Panc1 (cell line): ENCODE results near the gene EML6. TPM values are rescaled to one million over a fixed set of nuclear protein-coding genes. Genes with fewer than 3 reads are reported as not detected.

Source experiments
- ATAC-seq: fragments of 200-7000 bp; cut with Tn5 transposase; 2 replicates; pipeline ENCODE4 v1.9.1; 2020; ENCODE audit warnings: mild to moderate bottlenecking, moderate library complexity
- BruUV-seq: library from RNA; stranded (reverse); fragments of 400-500 nt; replicated peaks from 2 replicates; lab custom pipeline; 2021; lab: Mats Ljungman, UMichigan
- CTCF ChIA-PET: fragments of 300-600 bp; sonication (Branson Sonifier 250); formaldehyde crosslinking; loops from one replicate; lab custom pipeline; 2022; ENCODE audit warnings: antibody characterized with exemption; lab: Charles Lee
- POLR2A ChIA-PET: fragments of 300-600 bp; sonication (Branson Sonifier 250); formaldehyde crosslinking; loops from one replicate; lab custom pipeline; 2022; ENCODE audit warnings: antibody characterized with exemption; lab: Charles Lee
- DNase-seq: peaks from one replicate; pipeline ENCODE4 v3.0.0-alpha.2; 2010; ENCODE audit warnings: low read depth, low spot score
- H3K27ac ChIP-seq: 2 replicates; pipeline ENCODE4 v1.5.1; 2011; ENCODE audit warnings: mild to moderate bottlenecking, low read length, inconsistent platforms
- H3K27me3 ChIP-seq: fragments of 200-500 bp; sonication (Bioruptor generic); 2 replicates; pipeline ENCODE4 v1.6.0; 2014; ENCODE audit warnings: low read length, inconsistent platforms; ENCODE audit not compliant: control insufficient read depth, insufficient read depth
- H3K36me3 ChIP-seq: fragments of 200-500 bp; sonication (Bioruptor generic); 2 replicates; pipeline ENCODE4 v1.5.1; 2014; ENCODE audit warnings: inconsistent platforms, mild to moderate bottlenecking, low read length, moderate library complexity; ENCODE audit not compliant: control insufficient read depth, insufficient read depth
- H3K4me1 ChIP-seq: 2 replicates; pipeline ENCODE4 v1.5.1; 2011; ENCODE audit warnings: inconsistent platforms, mild to moderate bottlenecking, low read length, moderate library complexity; ENCODE audit not compliant: control insufficient read depth, insufficient read depth
- H3K4me3 ChIP-seq, 2 experiments: 2 replicates each; pipeline ENCODE4 v1.5.1; 2011 to 2012; ENCODE audit warnings: low read depth in 2 of 2, low read length in 2 of 2, mild to moderate bottlenecking in 2 of 2, inconsistent platforms in 1 of 2, moderate library complexity in 1 of 2
- H3K9me3 ChIP-seq: fragments of 200-500 bp; sonication (Bioruptor generic); 2 replicates; pipeline ENCODE4 v1.5.1; 2014; ENCODE audit warnings: low read depth, mild to moderate bottlenecking, inconsistent platforms, low read length, moderate library complexity; ENCODE audit not compliant: control insufficient read depth, insufficient read depth
- CTCF ChIP-seq: fragments of 450-650 bp; IDR thresholded peaks from 2 replicates; pipeline ENCODE4 v1.5.1; 2017; ENCODE audit warnings: mild to moderate bottlenecking
- POLR2AphosphoS5 ChIP-seq: IDR thresholded peaks from 2 replicates; pipeline ENCODE4 v1.6.1; 2012; ENCODE audit warnings: mild to moderate bottlenecking, low read depth, low read length, moderate library complexity
- REST ChIP-seq, 2 experiments: IDR thresholded peaks; 2 replicates each; pipeline ENCODE4 v1.6.1; 2011 to 2012; ENCODE audit warnings: low read depth in 2 of 2, control low read depth in 1 of 2, low read length in 1 of 2, mild to moderate bottlenecking in 1 of 2, moderate library complexity in 1 of 2; ENCODE audit not compliant: insufficient read depth in 1 of 2
- SIN3A ChIP-seq: IDR thresholded peaks from 2 replicates; pipeline ENCODE4 v1.6.1; 2012; ENCODE audit warnings: low read depth, mild to moderate bottlenecking, low read length, moderate library complexity, borderline replicate concordance; ENCODE audit not compliant: insufficient read depth
- TCF7L2 ChIP-seq: IDR thresholded peaks from 2 replicates; pipeline ENCODE4 v1.6.1; 2011; ENCODE audit warnings: mild to moderate bottlenecking, low read depth, low read length, inconsistent platforms
- in situ Hi-C: cut with HindIII; loops from 2 replicates; pipeline ENCODE4 v1.10.0; 2016; ENCODE audit warnings: low sequenced_read_pairs, low pct_unique_long_range_greater_than_20kb
- intact Hi-C: fragments of 100-400 bp; cut with micrococcal nuclease; formaldehyde crosslinking; loops from one replicate; pipeline ENCODE4 v1.10.0; 2022; ENCODE audit not compliant: unreplicated experiment
- total RNA-seq: library from RNA; stranded (reverse); gene quantifications from one replicate; pipeline ENCODE4 v1.2.1, GENCODE V29; 2021; ENCODE audit not compliant: unreplicated experiment

Gene EML6
- total RNA-seq, 1 experiment from 2014 or later, result 6.3 TPM

- no peak for TF ChIP-seq SIN3A
- TF ChIP-seq POLR2AphosphoS5, result no peak
- Histone ChIP-seq H3K9me3 (no peaks in the 10 kb centered on the region), H3K4me1 (no peaks in the 10 kb centered on the region), H3K36me3 (no peaks in the 10 kb centered on the region), H3K27ac (no peak overlapping the region), H3K4me3 (no peak overlapping the region), H3K27me3 (no peaks in the 10 kb centered on the region)
- ChIA-PET POLR2A (no interaction called here), CTCF (no interaction called here)
- no peak for ATAC-seq
- in situ Hi-C loops (no loop called here), intact Hi-C loops (no loop called here)
- DNase-seq, result no peak
- no TSS peak for BruUV-seq
Observed at GRCh38 chr2:54864096-54864495, 140.6 kb downstream of the EML6 start.

GRCh38 chr2:54864727-54865126 is 141.3 kb downstream of the EML6 start:
- Histone ChIP-seq H3K27ac (no peak overlapping the region), H3K36me3 (no peaks in the 10 kb centered on the region), H3K9me3 (no peaks in the 10 kb centered on the region), H3K4me3 (no peak overlapping the region), H3K27me3 (no peaks in the 10 kb centered on the region), H3K4me1 (no peaks in the 10 kb centered on the region)
- DNase-seq (no peak), ATAC-seq (no peak)
- intact Hi-C loops (no loop called here), in situ Hi-C loops (no loop called here)
- ChIA-PET CTCF (no interaction called here), POLR2A (no interaction called here)
- BruUV-seq, result no TSS peak
- TF ChIP-seq SIN3A (no peak), CTCF (no peak), REST (IDR thresholded peaks at IDR 0.05; ENCODE audit: insufficient read depth in 1 of 2, low read depth in 2 of 2, low read length in 1 of 2) (no peak), TCF7L2 (no peak), POLR2AphosphoS5 (no peak)

GRCh38 chr2:54866179-54866578 is 142.7 kb downstream of the EML6 start:
- POLR2A ChIA-PET, result no interaction called here
- H3K36me3 ChIP-seq, result no peaks in the 10 kb centered on the region
- H3K27ac ChIP-seq, result no peak overlapping the region
- DNase-seq (no peak), ATAC-seq (no peak)
- no TSS peak for BruUV-seq
- CTCF ChIA-PET, result no interaction called here
- H3K4me1 ChIP-seq, result no peaks in the 10 kb centered on the region
- in situ Hi-C loops, result no loop called here
- H3K27me3 ChIP-seq, result no peaks in the 10 kb centered on the region
- no peaks in the 10 kb centered on the region for H3K9me3 ChIP-seq
- no peak overlapping the region for H3K4me3 ChIP-seq
- no peak for TF ChIP-seq CTCF
- no peak for TF ChIP-seq REST (IDR thresholded peaks at IDR 0.05; ENCODE audit: insufficient read depth in 1 of 2, low read depth in 2 of 2, low read length in 1 of 2)
- TF ChIP-seq SIN3A, result no peak
- no peak for TF ChIP-seq TCF7L2
- TF ChIP-seq POLR2AphosphoS5, result no peak
- intact Hi-C loops, result no loop called here
